H1 (cell line): ENCODE data around the gene IQUB. TPM values are rescaled to one million over a fixed set of nuclear protein-coding genes. Genes with fewer than 3 reads are reported as not detected.

Experiments
- CTCF ChIA-PET: fragments of 300-600 bp; sonication (Branson Sonifier 250); formaldehyde crosslinking; loops from one replicate; lab custom pipeline; 2021; ENCODE audit not compliant: partially characterized antibody; lab: Charles Lee
- POLR2A ChIA-PET: fragments of 300-600 bp; sonication (Branson Sonifier 250); formaldehyde crosslinking; loops from one replicate; lab custom pipeline; 2021; ENCODE audit warnings: inconsistent platforms; ENCODE audit not compliant: partially characterized antibody; lab: Charles Lee
- DNase-seq, 2 experiments: peaks; one replicate each; pipeline versions ENCODE4 v3.0.0 to v3.0.0-alpha.2; 2010 to 2022; ENCODE audit warnings: low spot score in 2 of 2, low read depth in 1 of 2, mixed read lengths in 1 of 2
- FAIRE-seq: peaks from 2 replicates; lab custom pipeline; 2011; peaks lifted over from hg19 to GRCh38; lab: Jason Lieb, UNC
- H2AFZ ChIP-seq: 2 replicates; pipeline ENCODE4 v1.8.1; 2012; ENCODE audit warnings: low read length, inconsistent platforms
- H2AK5ac ChIP-seq: 2 replicates; pipeline ENCODE4 v1.6.1; 2013; ENCODE audit warnings: low read depth, low read length
- H2BK120ac ChIP-seq: replicated peaks from 2 replicates; pipeline ENCODE3; 2013; ENCODE audit warnings: low read depth, low read length, inconsistent platforms
- H2BK12ac ChIP-seq: 2 replicates; pipeline ENCODE4 v1.6.1; 2013; ENCODE audit warnings: low read depth, low read length
- H2BK15ac ChIP-seq: 2 replicates; pipeline ENCODE4 v1.6.1; 2013; ENCODE audit warnings: low read length
- H2BK20ac ChIP-seq: 2 replicates; pipeline ENCODE4 v1.6.1; 2013; ENCODE audit warnings: low read length
- H2BK5ac ChIP-seq: 2 replicates; pipeline ENCODE4 v1.6.1; 2013; ENCODE audit warnings: low read depth, low read length
- H3K14ac ChIP-seq: 2 replicates; pipeline ENCODE4 v1.6.1; 2013; ENCODE audit warnings: inconsistent platforms; ENCODE audit not compliant: insufficient read length
- H3K18ac ChIP-seq: 2 replicates; pipeline ENCODE4 v1.6.1; 2013; ENCODE audit warnings: low read length; ENCODE audit errors: extremely low read depth
- H3K23ac ChIP-seq: 2 replicates; pipeline ENCODE4 v1.6.1; 2013; ENCODE audit warnings: inconsistent platforms; ENCODE audit not compliant: insufficient read length
- H3K23me2 ChIP-seq: 2 replicates; pipeline ENCODE4 v1.6.1; 2013; ENCODE audit warnings: low read depth, low read length
- H3K27ac ChIP-seq: 2 replicates; pipeline ENCODE4 v1.6.1; 2011; ENCODE audit warnings: low read depth, low read length, inconsistent platforms
- H3K27me3 ChIP-seq, 4 experiments: replicated peaks in 1 of 4; 1 replicate in 1 of 4; 2 replicates in 3 of 4; pipeline versions ENCODE4 v1.6.1 to v1.8.1; 2011 to 2013; ENCODE audit warnings: low read length in 3 of 4, mild to moderate bottlenecking in 3 of 4, inconsistent platforms in 2 of 4, mixed read lengths in 2 of 4, moderate library complexity in 1 of 4; ENCODE audit not compliant: control insufficient read depth in 3 of 4, insufficient read depth in 3 of 4; ENCODE audit errors: extremely low read depth in 1 of 4
- H3K36me3 ChIP-seq, 4 experiments: 2 replicates each; pipeline versions ENCODE4 v1.6.1 to v1.8.1; 2011 to 2013; ENCODE audit warnings: mild to moderate bottlenecking in 4 of 4, low read length in 3 of 4, moderate library complexity in 2 of 4, control low read depth in 1 of 4, inconsistent platforms in 1 of 4; ENCODE audit not compliant: insufficient read depth in 4 of 4, control insufficient read depth in 2 of 4
- H3K4ac ChIP-seq: replicated peaks from 2 replicates; pipeline ENCODE3; 2013; ENCODE audit warnings: low read length, low read depth, mixed read lengths, inconsistent platforms; ENCODE audit not compliant: insufficient read length
- H3K4me1 ChIP-seq, 4 experiments: replicated peaks in 1 of 4; 1 replicate in 1 of 4; 2 replicates in 3 of 4; pipeline versions ENCODE4 v1.6.1 to v1.8.1; 2011 to 2013; ENCODE audit warnings: low read length in 3 of 4, inconsistent platforms in 2 of 4, mixed read lengths in 1 of 4; ENCODE audit not compliant: insufficient read depth in 4 of 4, control insufficient read depth in 3 of 4
- H3K4me2 ChIP-seq, 2 experiments: 2 replicates each; pipeline versions ENCODE4 v1.6.1 to v1.8.1; 2011 to 2013; ENCODE audit warnings: low read depth in 2 of 2, low read length in 2 of 2, control low read depth in 1 of 2, inconsistent platforms in 1 of 2, mild to moderate bottlenecking in 1 of 2; ENCODE audit not compliant: insufficient read depth in 1 of 2
- H3K4me3 ChIP-seq, 4 experiments: fragments of 200-600, 300-600 bp in 1 of 4; sonication (generic), shearing (Covaris generic), sonication (Bioruptor Twin) in 1 of 4; 2 replicates each; pipeline versions ENCODE4 v1.5.1 to v1.8.1; 2011 to 2016; ENCODE audit warnings: low read length in 4 of 4, low read depth in 3 of 4, control low read depth in 2 of 4, inconsistent platforms in 2 of 4, mild to moderate bottlenecking in 2 of 4, mixed read lengths in 1 of 4, moderate library complexity in 1 of 4; ENCODE audit not compliant: insufficient read depth in 2 of 4; ENCODE audit errors: extremely low read depth in 1 of 4
- H3K56ac ChIP-seq: replicated peaks from 2 replicates; pipeline ENCODE3; 2013; ENCODE audit warnings: low read depth, mild to moderate bottlenecking, mixed read lengths, low read length, inconsistent platforms; ENCODE audit not compliant: insufficient read length
- H3K79me1 ChIP-seq: 2 replicates; pipeline ENCODE4 v1.6.1; 2013; ENCODE audit warnings: low read depth, low read length, control low read depth
- H3K79me2 ChIP-seq, 2 experiments: 2 replicates each; pipeline versions ENCODE4 v1.6.1 to v1.8.1; 2012 to 2013; ENCODE audit warnings: low read length in 2 of 2, mild to moderate bottlenecking in 2 of 2, inconsistent platforms in 1 of 2; ENCODE audit not compliant: insufficient read depth in 2 of 2, control insufficient read depth in 1 of 2
- H3K9ac ChIP-seq, 4 experiments: replicated peaks in 1 of 4; 1 replicate in 1 of 4; 2 replicates in 3 of 4; pipeline versions ENCODE4 v1.6.1 to v1.8.1; 2011 to 2013; ENCODE audit warnings: low read depth in 3 of 4, low read length in 3 of 4, control low read depth in 2 of 4, mild to moderate bottlenecking in 2 of 4, moderate library complexity in 2 of 4, inconsistent platforms in 1 of 4; ENCODE audit errors: extremely low read depth in 1 of 4
- H3K9me3 ChIP-seq, 2 experiments: 2 replicates each; pipeline versions ENCODE4 v1.6.1 to v1.8.1; 2012 to 2013; ENCODE audit warnings: mild to moderate bottlenecking in 2 of 2, moderate library complexity in 2 of 2, control low read depth in 1 of 2, inconsistent platforms in 1 of 2, low read depth in 1 of 2, low read length in 1 of 2, mixed read lengths in 1 of 2; ENCODE audit not compliant: insufficient read depth in 2 of 2
- H4K20me1 ChIP-seq, 2 experiments: replicated peaks in 1 of 2; 2 replicates each; pipeline versions ENCODE3 to v1.8.1; 2011 to 2013; ENCODE audit warnings: inconsistent platforms in 2 of 2, low read length in 2 of 2, mild to moderate bottlenecking in 1 of 2; ENCODE audit not compliant: insufficient read depth in 2 of 2, control insufficient read depth in 1 of 2
- H4K5ac ChIP-seq: 2 replicates; pipeline ENCODE4 v1.6.1; 2013; ENCODE audit warnings: low read length, low read depth, mixed read lengths, inconsistent platforms; ENCODE audit not compliant: insufficient read length
- H4K8ac ChIP-seq: 2 replicates; pipeline ENCODE4 v1.8.0; 2013; ENCODE audit warnings: mild to moderate bottlenecking, moderate library complexity, low read length, inconsistent platforms; ENCODE audit not compliant: insufficient read depth; ENCODE audit errors: extremely low read depth
- H4K91ac ChIP-seq: replicated peaks from 2 replicates; pipeline ENCODE3; 2013; ENCODE audit warnings: low read length, mixed read lengths, inconsistent platforms; ENCODE audit not compliant: insufficient read length
- BCL11A ChIP-seq, 2 experiments: IDR thresholded peaks; one replicate each; pipeline ENCODE4 v1.6.1; 2011; ENCODE audit warnings: low read depth in 2 of 2, low read length in 2 of 2, mild to moderate bottlenecking in 2 of 2
- CBX5 ChIP-seq: fragments of 300-800, 300-1000 bp; sonication (generic); IDR thresholded peaks from 2 replicates; pipeline ENCODE4 v1.7.1; 2016; ENCODE audit warnings: antibody characterized with exemption, low read length, low read depth
- WGBS, 2 experiments: shearing (Covaris generic) in 1 of 2; methylation state at CpG; one replicate each; pipeline versions ENCODE4 v1.1.6 to v1.1.7; 2013 to 2015; ENCODE audit warnings: low lambda C conversion rate in 2 of 2, mixed read lengths in 2 of 2, inconsistent platforms in 1 of 2, low coverage in 1 of 2, missing lambda C conversion rate in 1 of 2; ENCODE audit not compliant: insufficient replicate concordance in 2 of 2, insufficient coverage in 1 of 2, insufficient read length in 1 of 2; ENCODE audit errors: extremely low coverage in 1 of 2, missing lambda C conversion rate in 1 of 2; 5-methylcytosine and 5-hydroxymethylcytosine counted together
- polyA plus RNA-seq, 7 experiments: library from polyadenylated mRNA; depleted of rRNA in 3 of 7; stranded (reverse) in 5 of 7; unstranded in 2 of 7; fragments of >200 nt in 5 of 7; fragments of 200-250 nt in 2 of 7; gene quantifications; 1 replicate in 5 of 7; 2 replicates in 1 of 7; 4 replicates in 1 of 7; pipeline versions ENCODE4 v1.2.1 to v1.2.3, GENCODE V29; 2011 to 2013; ENCODE audit warnings: missing spikeins in 2 of 7, mixed read lengths in 2 of 7
- total RNA-seq: library from RNA; stranded (reverse); fragmentation: NEBNext Ultra II Directional; extraction: Animal tissue kit (Norgen Biotek cat#: 25700); gene quantifications from 2 replicates; pipeline ENCODE4 v1.2.1, GENCODE V29; 2021

Gene IQUB
- total and polyA plus RNA-seq, 2 of the 8 experiments (the other 6 are each of a cell fraction or from before 2014, with no cell fraction given): 0.12 to 0.82 TPM

DNA sequence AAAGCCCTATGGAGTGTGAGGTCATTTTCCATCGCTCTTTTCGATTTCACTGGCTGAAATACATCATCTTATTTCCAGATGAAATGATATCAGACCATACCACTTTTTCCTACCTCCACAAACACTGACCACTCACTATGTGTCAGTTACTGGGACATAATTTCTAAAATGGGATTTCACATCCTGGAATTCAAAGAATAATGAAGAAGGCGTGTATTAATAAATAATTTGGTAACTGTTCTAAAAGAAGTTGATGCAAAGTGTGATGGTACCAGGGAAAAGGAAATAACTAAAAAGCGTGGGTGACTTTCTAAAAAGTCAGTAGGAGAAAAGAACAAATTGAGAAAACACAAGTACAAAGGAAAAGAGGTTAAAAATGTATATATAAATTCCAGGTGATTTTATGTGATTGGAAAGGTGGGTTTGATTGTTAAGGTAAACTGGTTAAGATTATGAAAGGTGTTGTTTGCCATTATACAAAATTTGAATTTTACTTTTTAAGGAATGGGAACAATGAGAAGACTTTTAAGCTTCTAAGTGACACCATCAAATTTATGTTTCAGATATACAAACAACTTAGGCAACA, 24.0 kb upstream of the IQUB start:
- Histone ChIP-seq H2AK5ac (no peak overlapping the region), H2BK20ac (no peak overlapping the region), H2BK12ac (no peak overlapping the region), H3K4me1 (peaks cover 0 to 6% (median under 1%) of the 10 kb centered on the region in 4 experiments; a peak in 2 of 7 replicates), H2AFZ (peak overlapping the region; percentile 100), H3K23me2 (peaks cover 7% of the 10 kb centered on the region), H4K8ac (no peak overlapping the region), H3K23ac (no peak overlapping the region), H2BK120ac (no peak overlapping the region), H3K4ac (no peak overlapping the region), H2BK5ac (peak overlapping the region; percentile 1; the same call in 1 of the 2 replicates), H3K27ac (0 out of 2 replicates have a peak overlapping the region, but pooled peaks have one; percentile 65), H3K79me2 (peaks cover 5 to 34% of the 10 kb centered on the region in 2 experiments; a peak in 3 of 4 replicates), H3K18ac (no peak overlapping the region), H3K36me3 (peaks cover 0 to 6% (median 3%) of the 10 kb centered on the region in 4 experiments; a peak in 2 of 8 replicates), H4K5ac (no peak overlapping the region), H4K20me1 (no peaks in the 10 kb centered on the region), H3K9ac (peak overlapping the region; percentile 49 to 74 (median 54); a peak in 5 of 7 replicates), H2BK15ac (no peak overlapping the region), H4K91ac (no peak overlapping the region), H3K4me2 (peak overlapping the region; percentile 67 to 92), H3K14ac (no peak overlapping the region)
- CTCF ChIA-PET: interaction anchor here (1.1 to 1.2 kb wide), 2 partner anchors 15 to 23 kb away, joined by 4 read pairs; no protein-coding TSS in a partner anchor
- FAIRE-seq (no peak), DNase-seq (no peak)
- POLR2A ChIA-PET: interaction anchor here (1.3 to 1.4 kb wide), 5 partner anchors 9 to 31 kb away, joined by 3 to 6 read pairs (median 4); no protein-coding TSS in a partner anchor
- TF ChIP-seq BCL11A (IDR thresholded peaks at IDR 0.05; ENCODE audit: low read depth in 2 of 2, low read length in 2 of 2): no peak
- TF ChIP-seq CBX5: no peak
- TF ChIP-seq, all 59 proteins: peak for 0
- no peaks in the 10 kb centered on the region for H3K9me3 ChIP-seq
- H3K27me3 ChIP-seq: no peaks in the 10 kb centered on the region
- no peak overlapping the region for H3K56ac ChIP-seq
- 69% methylated on average over 4 of the region's 4 CpGs; no CpG with 5 or more reads in 1 of the 2 experiments for WGBS, 2 experiments
- H3K4me3 ChIP-seq: peak overlapping the region; percentile 97 to 100 (median 98)
- no peaks in the 10 kb centered on the region for H3K79me1 ChIP-seq
